Measurements from ENCODE around the gene ZBTB17.

ZBTB17 gene

DNA sequence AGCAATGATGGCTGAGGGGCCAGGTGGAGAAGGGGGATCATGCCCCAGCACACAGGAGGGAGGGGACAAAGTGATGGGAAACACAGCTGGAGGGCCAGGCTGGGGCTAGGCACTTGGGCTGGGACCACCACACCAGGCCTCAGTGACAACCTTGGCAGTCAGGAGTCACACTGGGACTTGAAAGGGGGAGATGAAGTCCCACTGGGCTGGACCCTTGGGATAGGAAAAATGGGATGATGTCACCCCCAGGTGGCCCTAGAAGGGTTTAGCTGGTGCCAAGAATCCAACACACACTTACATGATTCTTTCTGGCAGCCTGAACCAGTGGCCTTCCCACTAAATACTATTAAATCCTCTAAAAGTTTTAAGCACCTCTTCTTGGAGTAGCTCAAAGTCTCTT is 17.1 kb downstream of the ZBTB17 start:
- DNase-seq, result no peak

DNA sequence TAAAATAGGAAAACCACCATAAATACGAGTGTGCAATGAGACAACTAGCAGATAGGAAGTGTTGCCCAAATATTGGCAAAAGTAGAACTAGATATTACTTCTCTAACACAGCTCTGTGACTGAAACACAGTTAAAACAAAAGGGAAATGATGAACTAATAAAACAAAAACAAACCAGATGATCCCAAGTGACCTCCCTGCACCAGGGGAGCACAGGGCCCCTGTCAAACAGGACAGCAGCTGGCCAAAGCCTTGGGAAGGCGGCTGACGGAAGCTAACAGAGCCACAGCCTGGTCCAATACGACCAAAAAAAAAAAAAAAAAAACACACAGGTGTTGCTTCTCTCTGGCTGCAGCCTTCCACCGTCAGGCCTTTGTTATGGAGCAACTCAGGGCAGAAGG is 17.8 kb downstream of the ZBTB17 start:
- no peak for DNase-seq

DNA sequence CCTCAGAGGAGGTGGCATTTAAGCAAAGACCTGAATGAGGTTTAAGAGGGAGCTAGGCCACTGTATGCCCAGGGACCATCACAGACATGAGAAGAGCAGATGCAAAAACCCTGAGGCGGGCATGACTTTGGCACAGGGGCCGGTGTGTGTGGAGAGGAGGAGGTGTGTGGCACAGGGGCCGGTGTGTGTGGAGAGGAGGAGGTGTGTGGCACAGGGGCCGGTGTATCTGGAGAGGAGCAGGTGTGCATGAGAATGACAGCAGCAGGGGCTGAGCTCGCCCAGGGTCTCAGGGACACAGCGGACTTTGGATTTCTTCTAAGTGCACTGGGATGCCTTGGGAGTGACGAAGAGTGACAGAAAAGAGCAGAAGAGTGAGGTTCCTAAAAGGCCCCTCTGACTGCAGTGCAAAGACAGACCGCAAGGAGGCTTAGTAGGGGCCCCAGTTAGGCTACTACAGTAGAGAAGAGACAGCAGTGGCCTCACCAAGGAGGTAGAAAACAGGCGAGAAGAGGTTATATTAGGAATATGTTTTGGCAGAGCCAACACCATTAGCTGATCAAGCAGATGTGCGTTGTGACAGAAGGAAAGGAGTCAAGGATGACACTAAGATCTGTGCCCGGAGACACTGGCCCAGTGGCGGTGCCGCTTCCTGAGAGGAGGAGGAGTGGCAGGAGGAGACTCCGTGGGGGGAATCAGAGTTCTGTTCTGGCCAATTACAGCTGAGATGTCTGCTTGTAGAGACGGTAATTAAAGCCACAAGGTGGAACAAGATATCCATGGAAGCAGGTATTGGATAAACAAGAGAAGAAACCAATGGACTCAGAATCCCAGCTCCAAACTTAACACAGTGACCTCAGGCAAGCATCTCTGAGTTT is 18.4 kb downstream of the ZBTB17 start:
- no peak for DNase-seq

DNA sequence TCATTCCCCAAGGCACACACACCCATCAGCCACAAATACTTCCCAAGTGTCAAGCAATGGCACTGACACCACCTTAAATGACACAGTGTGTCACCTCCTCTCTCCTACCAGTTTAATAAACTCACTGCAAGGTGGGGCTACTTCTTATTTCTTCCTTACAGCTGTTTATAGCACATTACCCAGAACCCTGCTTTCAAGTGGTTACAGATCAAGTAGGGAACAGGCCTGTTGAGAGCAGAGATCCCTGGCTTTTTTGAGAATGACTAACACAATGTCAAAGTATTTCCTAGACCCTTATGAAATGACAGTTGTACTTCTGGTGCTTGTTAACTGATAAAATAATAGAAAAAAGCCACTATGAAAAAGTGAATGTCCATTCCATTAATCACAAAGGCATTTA is 19.8 kb downstream of the ZBTB17 start:
- peak; percentile 11 for DNase-seq

DNA sequence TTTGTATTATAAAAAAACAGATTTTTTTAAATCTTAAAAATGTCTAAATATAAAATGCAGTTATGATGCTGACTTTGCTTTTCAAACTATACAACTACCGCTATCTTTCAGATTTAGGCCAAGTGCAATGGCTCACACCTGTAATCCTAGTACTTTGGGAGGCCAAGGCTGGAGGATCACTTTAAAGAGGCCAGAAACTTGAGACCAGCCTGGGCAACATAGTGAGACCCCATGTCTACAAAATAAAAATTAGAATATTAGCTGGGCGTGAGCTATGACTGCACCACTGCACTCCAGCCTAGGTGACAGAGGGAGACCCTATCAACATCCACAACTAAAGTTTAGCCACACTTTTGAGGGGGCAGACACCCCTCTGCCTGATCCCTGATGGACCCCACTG is 20.3 kb downstream of the ZBTB17 start:
- DNase-seq, result no peak

DNA sequence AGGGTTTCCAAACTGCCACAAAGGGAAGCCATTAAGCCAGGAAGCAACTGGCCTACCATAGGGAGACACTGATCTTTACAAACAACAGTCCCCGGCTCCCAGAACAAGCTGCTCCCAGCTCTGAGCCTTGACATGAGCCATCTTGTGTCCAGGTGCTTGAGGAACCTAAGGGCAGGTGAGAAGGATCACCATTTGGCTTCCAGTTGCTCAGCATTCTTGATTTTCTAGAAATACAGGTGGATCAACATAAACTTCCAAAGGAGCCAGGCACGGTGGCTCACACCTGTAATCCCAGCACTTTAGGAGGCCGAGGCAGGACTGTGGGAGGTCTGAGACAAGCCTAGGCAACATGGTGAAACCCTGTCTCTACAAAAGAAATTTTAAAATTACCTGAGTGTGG is 21.6 kb downstream of the ZBTB17 start:
- DNase-seq, result no peak

DNA sequence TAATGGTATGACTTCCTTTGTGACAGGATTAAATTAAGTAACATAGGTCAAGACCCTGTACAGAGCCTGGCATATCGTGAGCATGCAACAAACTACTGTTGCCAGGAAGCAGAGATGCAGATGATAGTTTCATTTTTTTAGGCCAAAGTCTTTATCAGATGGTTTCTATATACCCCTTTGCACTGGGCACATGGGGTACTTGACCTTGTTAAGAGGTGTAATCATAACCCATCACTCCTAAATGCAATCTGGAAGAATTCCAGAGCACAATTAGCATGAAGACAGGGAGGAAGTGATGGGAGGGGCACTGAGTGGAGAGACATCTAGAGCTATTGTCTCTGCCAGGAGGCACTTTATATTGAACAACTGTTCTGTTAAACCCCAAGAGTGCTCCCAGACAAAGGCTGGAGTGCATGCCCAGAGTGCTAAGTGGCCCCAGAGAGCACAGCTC is 22.1 kb downstream of the ZBTB17 start:
- DNase-seq, result no peak

DNA sequence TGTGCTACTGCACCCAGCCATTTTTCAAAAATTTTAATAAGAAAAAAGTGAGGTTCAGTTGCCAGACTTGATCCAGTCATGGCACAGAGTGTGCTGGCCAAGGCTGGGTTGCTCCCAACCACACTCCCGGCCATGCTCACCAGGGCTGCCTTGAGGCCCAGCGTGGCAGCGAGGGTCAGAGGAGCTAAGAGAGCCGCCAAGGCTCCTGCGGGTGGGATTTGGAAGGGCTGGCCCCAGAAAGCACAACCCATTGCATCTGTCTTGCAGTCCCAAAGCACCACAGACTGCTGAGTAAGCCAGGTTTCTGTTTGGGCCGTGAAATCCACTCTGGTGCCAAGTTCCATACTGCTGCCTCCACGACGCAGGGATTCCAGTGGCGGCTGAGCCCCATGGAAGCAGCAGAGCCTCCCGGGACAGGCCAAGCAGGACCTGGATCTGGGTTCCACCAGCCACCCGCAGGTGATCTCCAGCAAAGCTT is 22.6 kb downstream of the ZBTB17 start:
- DNase-seq, result no peak

DNA sequence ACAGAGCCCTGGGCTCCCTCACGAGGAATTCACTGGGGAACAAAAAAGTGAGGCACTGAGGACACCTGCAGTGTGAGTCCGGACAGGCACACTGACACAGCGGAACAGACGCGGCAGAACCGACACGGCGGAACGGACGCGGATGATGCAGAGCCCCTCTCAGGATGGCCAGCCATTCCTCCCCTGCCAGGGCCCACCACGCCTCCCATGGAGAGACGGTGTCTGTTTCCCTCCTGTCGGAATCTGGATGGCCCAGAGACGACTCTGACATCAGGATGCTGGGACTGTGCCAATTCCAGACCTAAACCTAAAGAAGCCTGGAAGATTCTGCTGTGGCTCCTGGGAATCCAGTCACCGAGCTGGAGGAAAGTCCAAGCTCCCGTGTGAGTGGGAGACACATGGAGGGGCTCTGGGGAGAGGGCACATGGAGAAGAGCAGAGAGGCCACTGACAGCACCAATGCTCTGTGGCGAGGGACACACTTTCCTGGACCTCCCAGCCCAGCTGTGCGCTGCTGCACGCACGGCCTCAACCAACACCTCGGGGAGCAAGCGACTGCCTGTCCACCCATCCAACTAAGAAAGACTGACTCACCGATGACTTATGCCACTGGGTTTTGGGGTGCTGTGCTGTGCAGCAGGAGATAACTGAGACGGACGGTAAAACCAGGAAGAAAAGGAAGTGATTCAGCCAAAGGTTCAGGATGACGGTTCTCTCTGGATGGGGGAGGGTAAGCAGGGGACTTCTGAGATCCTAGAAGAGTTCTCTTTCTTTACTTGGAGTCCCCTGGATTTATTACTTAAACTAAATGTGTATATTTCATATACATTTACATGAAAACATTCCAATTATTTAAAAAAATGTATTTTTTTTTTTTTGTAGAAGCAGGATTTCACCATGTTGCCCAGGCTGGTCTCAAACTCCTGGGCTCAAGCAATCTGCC is 23.3 kb downstream of the ZBTB17 start:
- peak; percentile 80 for DNase-seq

DNA sequence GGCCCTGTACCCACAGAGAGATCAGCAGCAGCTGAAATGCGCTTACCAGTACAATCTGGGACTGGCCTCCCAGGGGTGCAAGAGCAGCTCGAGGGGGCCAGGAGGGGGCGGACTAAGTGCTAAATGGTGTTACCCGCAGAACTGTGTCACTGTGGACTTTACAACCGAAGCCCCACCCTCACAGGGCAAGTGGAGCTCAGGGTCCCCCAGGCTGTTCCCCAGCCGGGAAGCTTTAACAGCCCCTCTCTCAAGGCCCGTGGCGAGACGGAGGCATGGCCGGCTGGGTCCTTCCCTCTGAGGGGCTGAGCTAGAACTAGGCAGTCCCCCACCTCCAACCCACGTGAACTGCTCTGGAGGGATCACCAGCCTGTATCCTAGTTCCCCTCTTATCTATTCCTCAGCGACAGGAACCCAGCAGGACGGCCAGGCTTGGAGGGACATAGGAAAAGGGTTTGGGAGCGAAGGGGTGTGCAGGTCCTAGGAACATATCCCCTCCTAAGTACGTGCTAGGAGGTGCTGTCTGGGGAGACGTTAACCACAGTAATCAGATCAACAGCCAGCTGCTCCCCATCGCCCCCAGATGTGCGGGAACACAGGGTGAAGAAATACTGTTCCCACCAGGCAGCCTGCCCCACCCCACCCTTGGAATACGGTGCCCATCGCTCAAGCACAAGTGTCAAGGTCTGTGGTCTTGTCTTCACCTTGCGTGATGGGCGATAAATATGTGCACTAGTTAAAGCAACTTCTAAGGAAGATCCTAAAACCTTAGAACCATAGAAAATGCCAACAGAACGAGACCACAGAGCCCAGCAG is 24.4 kb downstream of the ZBTB17 start:
- DNase-seq, result no peak

DNA sequence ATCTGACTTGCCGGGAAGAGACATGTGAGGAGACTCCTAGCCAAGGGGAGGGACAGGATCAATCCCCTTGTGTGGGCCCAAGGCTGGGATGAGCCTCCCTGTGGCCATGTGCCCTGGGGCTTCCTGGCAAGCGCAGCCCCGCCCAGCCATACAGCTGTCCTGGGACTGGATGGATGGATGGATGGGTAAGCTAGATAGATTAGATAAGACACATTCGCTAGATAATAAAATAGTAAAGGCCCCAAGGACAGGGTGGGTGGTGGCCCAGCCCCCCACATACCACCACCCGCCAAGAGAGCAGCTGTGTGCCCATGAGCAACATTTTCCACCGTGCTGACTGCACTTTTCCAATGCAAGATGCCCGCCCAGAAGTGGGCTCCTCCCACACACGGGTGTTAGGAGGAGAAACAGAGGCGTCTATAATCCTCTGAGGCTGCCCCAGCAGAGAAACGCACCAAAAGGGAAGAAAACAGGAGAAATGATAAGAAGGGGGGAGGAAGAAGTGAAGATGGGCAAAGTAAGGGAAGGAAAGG is 25.1 kb downstream of the ZBTB17 start:
- no peak for DNase-seq

DNA sequence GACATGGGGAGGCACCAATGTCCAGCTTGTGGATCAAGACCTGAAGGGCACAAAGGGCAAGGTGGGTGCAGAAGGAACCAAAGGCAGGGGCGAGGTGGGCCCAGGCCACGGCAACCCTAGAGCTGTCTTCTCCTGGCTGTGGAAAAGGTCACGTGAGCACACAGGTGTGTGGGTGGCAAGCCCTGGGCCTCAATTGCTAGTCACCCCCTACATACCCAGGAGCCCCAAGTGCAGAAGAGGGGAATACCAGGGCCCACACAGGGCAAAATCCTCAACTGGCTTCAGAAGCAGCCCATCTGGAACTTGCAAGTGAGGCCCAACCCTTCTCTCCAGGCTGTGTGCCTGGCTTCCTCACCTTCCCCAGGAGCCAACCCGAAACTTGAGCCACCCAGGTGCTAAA is 25.6 kb downstream of the ZBTB17 start:
- DNase-seq, result no peak

DNA sequence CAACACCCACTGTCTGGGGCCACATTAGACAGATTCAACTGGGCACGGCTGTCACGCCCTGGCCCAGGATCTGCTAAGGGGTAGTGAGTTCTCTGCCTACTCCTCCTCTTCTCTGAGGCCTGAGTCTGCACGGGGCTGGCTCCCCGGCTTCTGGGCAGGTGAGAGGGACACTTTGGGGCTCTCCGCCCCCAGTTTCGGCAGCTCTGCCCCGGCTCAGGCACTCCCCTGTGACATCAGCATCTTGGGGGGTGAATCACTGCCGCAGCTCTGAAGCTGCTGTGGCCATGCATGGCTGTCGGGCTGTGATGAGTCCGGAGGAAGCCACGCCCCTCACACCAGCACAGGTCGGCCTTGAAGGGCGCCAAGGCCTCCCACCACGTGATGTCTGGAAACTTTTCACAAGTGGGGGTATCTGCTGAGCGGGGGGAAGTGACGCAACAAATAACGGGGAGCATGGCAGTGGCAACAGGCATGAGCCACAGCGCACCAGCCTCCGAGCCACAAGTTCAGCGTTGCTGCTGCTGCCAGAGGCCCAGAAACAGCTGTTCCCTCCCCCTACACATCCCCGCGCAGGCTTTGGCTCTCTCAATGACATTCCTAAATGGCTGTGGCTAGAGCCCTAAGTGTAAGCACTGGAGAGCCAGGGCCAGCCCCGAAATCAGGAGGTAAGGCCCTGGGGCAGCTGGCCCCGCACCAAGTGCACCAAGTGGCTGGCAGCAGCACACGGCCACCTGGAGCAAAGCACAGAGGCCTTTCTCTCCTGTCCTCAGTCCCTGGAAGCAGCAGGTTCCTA is 26.3 kb downstream of the ZBTB17 start:
- peak; percentile 60 for DNase-seq

DNA sequence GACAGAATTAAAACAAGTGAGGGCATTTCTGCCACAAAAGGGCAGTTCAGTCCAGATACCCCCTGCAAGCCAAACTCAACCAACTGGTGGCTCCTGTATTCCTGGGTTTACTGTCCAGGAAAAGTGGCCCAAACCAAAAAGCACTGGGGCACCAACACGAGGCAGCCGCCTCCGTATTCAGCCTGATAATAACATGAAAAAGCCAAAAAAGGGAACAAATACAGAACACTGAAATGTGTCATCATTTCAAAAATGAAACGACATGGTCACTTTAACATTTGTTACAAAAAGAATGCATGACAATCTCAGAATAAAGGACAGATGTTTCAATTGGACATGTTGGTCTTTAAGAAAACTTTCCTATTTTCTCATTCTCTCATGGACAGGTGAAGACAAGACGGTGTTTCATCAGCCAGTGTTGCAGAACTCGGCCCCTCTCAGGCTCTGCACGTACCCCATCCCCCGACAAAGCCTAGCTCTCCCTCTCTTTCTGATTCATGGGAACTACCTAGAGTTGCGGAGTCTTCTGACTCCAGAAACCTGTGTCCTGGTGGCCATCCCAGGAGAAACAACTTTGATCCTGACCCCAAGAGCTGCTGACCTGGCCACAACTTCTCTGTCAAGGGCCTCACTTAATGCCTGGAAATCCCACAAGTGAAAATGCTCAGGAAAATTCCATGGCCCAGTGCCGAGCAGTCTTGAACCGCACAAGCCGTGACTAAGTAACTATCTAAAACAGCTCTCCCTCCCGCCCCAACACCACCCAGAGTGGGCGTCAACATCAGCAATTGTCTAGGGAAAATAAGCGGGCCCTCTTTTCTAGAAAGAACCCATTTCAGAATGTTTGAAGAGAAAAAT is 27.1 kb downstream of the ZBTB17 start:
- peak; percentile 26 for DNase-seq

DNA sequence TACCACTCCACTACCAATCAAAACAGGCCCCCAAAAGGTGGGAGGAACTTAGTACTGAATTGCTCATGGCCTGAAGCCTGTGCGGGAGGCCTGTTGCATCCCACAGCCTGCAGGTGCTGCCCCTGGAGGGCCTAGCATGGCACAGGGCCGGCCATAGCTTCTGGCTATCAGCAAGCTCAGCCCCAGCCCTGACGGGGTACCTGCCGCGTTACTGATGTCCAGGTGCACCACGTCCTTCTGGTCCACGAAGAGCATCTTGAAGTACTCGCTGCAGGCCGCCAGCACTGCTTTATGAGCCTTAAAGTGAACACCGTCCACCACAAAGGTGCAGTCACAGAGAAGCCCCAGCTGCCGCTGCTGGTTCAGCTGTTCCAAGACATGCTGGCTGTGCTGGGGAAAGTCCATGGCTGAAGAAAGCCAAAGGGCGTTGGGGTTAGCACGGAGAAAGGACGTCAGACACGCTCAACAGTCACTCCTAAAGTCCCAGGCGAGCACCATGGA is 27.8 kb downstream of the ZBTB17 start:
- no peak for DNase-seq

DNA sequence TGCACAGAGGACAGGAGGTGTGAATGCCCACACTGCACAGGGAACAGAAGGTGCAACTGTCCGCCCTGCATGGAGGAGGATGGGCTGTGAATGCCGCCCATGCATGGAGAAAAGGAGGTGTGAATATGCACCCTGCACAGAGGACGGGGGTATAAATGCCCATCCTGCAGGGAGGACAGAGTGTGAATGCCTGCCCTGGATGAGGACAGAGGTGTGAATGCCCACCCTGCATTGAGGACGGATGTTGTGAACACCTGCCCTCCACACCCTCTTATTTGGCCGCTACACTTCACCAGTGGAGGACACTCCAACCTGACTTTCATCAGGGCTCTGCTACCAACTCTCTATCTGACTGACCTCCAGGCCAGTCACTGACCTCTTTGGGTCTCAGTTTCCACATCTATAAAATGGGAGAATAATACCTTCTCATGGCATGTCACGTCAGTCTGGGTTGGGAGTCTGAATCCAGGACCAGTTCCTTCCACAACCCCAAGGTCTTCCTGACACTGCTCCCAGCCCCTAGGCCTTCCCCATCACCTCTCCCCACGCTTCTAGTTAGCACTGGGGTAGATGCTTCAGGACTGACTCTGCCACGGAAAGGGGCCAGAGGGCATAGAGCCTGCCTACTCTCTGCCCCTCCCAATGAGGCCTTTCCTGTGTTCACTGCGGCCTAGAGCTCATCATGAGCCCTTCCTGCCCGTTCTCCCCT is 28.4 kb downstream of the ZBTB17 start:
- DNase-seq, result no peak

DNA sequence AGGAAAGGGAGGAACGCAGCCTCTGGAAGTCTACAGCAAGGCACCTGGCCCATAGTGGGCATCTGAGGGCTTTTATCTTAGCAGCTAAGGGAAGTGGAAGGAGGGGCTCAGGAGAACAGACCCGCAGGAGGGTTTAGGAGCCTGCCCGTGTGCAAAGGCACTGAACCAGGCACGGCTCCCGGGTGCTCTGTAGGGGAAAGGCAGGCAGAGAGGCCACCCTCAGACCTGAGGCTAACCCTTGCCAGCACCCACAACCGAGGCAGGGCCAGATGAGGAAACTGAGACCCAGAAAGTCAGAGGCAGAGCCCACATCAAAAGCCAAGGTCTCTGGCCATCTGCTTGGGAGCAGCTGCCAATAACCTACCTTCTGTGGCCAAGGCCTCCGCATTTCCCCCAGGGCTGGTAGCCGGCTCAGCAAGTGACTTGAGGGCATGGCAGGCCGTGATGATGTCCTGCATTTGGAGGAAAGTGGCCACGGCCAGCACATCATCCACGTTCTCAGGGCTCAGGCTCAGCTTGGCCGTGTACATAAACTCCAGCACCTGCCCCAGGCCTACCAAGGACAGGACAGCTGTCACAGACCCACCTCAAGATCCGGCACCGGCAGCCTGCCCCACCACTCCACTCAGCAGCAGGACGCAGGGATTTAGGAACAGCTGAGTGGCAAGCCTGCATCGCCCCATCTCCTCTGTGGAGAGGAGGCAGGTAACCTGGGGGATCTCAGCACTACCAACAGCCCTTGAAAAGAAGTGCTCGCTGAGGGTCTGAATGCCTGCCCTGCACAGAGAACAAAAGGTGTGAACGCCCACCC is 29.1 kb downstream of the ZBTB17 start:
- no peak for DNase-seq

DNA sequence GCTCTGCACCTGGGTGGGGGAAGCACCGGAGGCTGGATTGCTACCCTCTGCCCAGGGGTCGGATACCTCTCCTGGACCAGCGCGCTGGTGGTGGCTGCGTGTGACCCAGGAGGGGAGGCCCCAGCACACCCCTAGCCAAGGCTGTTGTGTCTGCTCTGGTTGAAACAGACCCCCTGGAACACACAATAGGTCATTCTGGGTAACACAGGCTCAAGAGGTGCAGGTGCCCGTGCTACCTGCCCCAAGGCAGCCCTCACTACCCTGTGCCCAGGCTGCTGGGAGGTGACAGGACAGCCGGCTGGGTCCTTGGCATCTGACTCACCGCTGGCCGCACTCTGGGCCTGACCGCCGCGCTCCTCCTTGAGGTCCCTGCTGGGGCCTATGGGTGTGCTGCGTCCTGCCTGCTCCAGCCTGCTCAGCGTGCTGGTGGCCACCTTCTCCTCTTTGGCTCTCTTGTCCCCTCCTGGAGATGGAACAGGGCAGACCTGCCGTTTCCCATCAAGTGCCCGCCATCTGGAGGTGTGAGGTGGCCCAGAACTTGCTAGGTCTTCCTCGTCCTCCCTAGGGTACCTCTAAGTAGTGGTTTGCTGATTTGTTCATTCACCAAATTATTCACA is 30.0 kb downstream of the ZBTB17 start:
- no peak for DNase-seq
